HepG2 (cell line): ENCODE data around the gene TFPI. TPM values are rescaled to one million over a fixed set of nuclear protein-coding genes. Genes with fewer than 3 reads are reported as not detected.

Experiments
- ATF3 ChIP-seq: sonication (generic); formaldehyde crosslinking; IDR thresholded peaks from 2 replicates; pipeline ENCODE4 v1.4.0; 2020; ENCODE audit warnings: missing genetic modification reagents
- CBFB ChIP-seq: sonication (generic); formaldehyde crosslinking; IDR thresholded peaks from 2 replicates; pipeline ENCODE4 v1.4.0; 2020; ENCODE audit warnings: missing genetic modification reagents
- EHMT2 ChIP-seq: fragments of 200-600 bp; sonication (generic); IDR thresholded peaks from 2 replicates; pipeline ENCODE4 v1.7.0; 2017; ENCODE audit warnings: antibody characterized with exemption, low read depth, low read length, borderline replicate concordance
- FIP1L1 ChIP-seq: fragments of 200-400 bp; formaldehyde crosslinking; IDR thresholded peaks from 2 replicates; pipeline ENCODE4 v1.6.1; 2018; ENCODE audit warnings: low read depth, mild to moderate bottlenecking, low read length, moderate library complexity, borderline replicate concordance; ENCODE audit not compliant: insufficient read depth
- FOSL2 ChIP-seq: sonication (generic); formaldehyde crosslinking; IDR thresholded peaks from 2 replicates; pipeline ENCODE4 v1.4.0; 2020; ENCODE audit warnings: missing genetic modification reagents
- GMEB1 ChIP-seq: sonication (generic); formaldehyde crosslinking; IDR thresholded peaks from 2 replicates; pipeline ENCODE4 v1.5.1; 2020; ENCODE audit warnings: missing genetic modification reagents, mild to moderate bottlenecking, borderline replicate concordance
- KAT8 ChIP-seq: IDR thresholded peaks from 2 replicates; pipeline ENCODE4 v1.6.1; 2016; ENCODE audit warnings: missing genetic modification reagents, missing compliant biosample characterization
- KDM5A ChIP-seq: fragments of 200-600 bp; sonication (generic); IDR thresholded peaks from 2 replicates; pipeline ENCODE4 v1.7.0; 2018; ENCODE audit warnings: antibody characterized with exemption, mild to moderate bottlenecking, low read length, borderline replicate concordance
- MED1 ChIP-seq: sonication (generic); formaldehyde crosslinking; IDR thresholded peaks from 2 replicates; pipeline ENCODE4 v1.4.0; 2020; ENCODE audit warnings: missing genetic modification reagents
- MTA3 ChIP-seq: sonication (generic); formaldehyde crosslinking; IDR thresholded peaks from 2 replicates; pipeline ENCODE4 v1.4.0; 2020; ENCODE audit warnings: missing genetic modification reagents
- NONO ChIP-seq, 2 experiments: fragments of 450-650 bp in 1 of 2; sonication (generic) in 1 of 2; formaldehyde crosslinking in 1 of 2; IDR thresholded peaks in 1 of 2; conservative IDR thresholded peaks in 1 of 2; 2 replicates each; pipeline versions ENCODE4 v1.6.1 to v1.8.0; 2017 to 2022; ENCODE audit warnings: mild to moderate bottlenecking in 1 of 2, missing genetic modification reagents in 1 of 2, moderate library complexity in 1 of 2
- NR0B2 ChIP-seq: sonication (generic); formaldehyde crosslinking; IDR thresholded peaks from 2 replicates; pipeline ENCODE4 v1.4.0; 2020; ENCODE audit warnings: mild to moderate bottlenecking, missing genetic modification reagents
- PAX8 ChIP-seq: sonication (generic); formaldehyde crosslinking; IDR thresholded peaks from 2 replicates; pipeline ENCODE4 v1.8.0; 2022; ENCODE audit warnings: mild to moderate bottlenecking, missing genetic modification reagents, borderline replicate concordance
- POLR2AphosphoS5 ChIP-seq: IDR thresholded peaks from 2 replicates; pipeline ENCODE4 v1.6.1; 2012; ENCODE audit warnings: low read depth, low read length
- POLR2G ChIP-seq: fragments of 200-400 bp; formaldehyde crosslinking; IDR thresholded peaks from 2 replicates; pipeline ENCODE4 v1.6.1; 2018; ENCODE audit warnings: mild to moderate bottlenecking, low read depth, low read length, moderate library complexity
- PRMT3 ChIP-seq: sonication (generic); formaldehyde crosslinking; IDR thresholded peaks from 2 replicates; pipeline ENCODE4 v1.8.1; 2022; ENCODE audit warnings: low read depth, mild to moderate bottlenecking, moderate library complexity, missing genetic modification reagents, borderline replicate concordance
- RAD21 ChIP-seq: fragments of 450-650 bp; formaldehyde crosslinking; IDR thresholded peaks from 2 replicates; pipeline ENCODE4 v1.5.0; 2020; ENCODE audit warnings: mild to moderate bottlenecking
- RFX3 ChIP-seq: IDR thresholded peaks from 2 replicates; pipeline ENCODE4 v1.6.1; 2016; ENCODE audit warnings: missing biosample characterization, missing genetic modification reagents
- RORA ChIP-seq: sonication (generic); formaldehyde crosslinking; IDR thresholded peaks from 2 replicates; pipeline ENCODE4 v1.5.0; 2020; ENCODE audit warnings: mild to moderate bottlenecking, missing genetic modification reagents, moderate library complexity
- SALL2 ChIP-seq: sonication (generic); formaldehyde crosslinking; IDR thresholded peaks from 2 replicates; pipeline ENCODE4 v1.8.1; 2023; ENCODE audit warnings: mild to moderate bottlenecking, missing genetic modification reagents, inconsistent platforms
- SAP130 ChIP-seq: IDR thresholded peaks from 2 replicates; pipeline ENCODE4 v1.6.1; 2016; ENCODE audit warnings: low read depth
- SNRNP70 ChIP-seq: fragments of 200-400 bp; formaldehyde crosslinking; IDR thresholded peaks from 2 replicates; pipeline ENCODE4 v1.6.1; 2017; ENCODE audit warnings: mild to moderate bottlenecking, low read depth, low read length, moderate library complexity
- SSRP1 ChIP-seq: IDR thresholded peaks from 2 replicates; pipeline ENCODE4 v1.6.1; 2016; ENCODE audit warnings: control low read depth
- STAG1 ChIP-seq: sonication (generic); formaldehyde crosslinking; IDR thresholded peaks from 2 replicates; pipeline ENCODE4 v1.4.0; 2020; ENCODE audit warnings: missing genetic modification reagents
- YY1 ChIP-seq: IDR thresholded peaks from 2 replicates; pipeline ENCODE4 v1.6.1; 2011; ENCODE audit warnings: low read length, low read depth, moderate library complexity, mild to moderate bottlenecking; ENCODE audit not compliant: insufficient read depth, insufficient replicate concordance
- ZFP62 ChIP-seq: sonication (generic); formaldehyde crosslinking; IDR thresholded peaks from 2 replicates; pipeline ENCODE4 v1.4.0; 2020; ENCODE audit warnings: missing genetic modification reagents
- ZMAT3 ChIP-seq: sonication (generic); formaldehyde crosslinking; conservative IDR thresholded peaks from 2 replicates; pipeline ENCODE4 v1.7.0; 2021; ENCODE audit warnings: missing genetic modification reagents
- ZNF557 ChIP-seq: sonication (generic); formaldehyde crosslinking; IDR thresholded peaks from 2 replicates; pipeline ENCODE4 v1.4.0; 2020; ENCODE audit warnings: missing genetic modification reagents
- ZNF672 ChIP-seq: sonication (generic); formaldehyde crosslinking; IDR thresholded peaks from 2 replicates; pipeline ENCODE4 v1.8.1; 2022; ENCODE audit warnings: missing genetic modification reagents
- ZNF792 ChIP-seq: IDR thresholded peaks from 2 replicates; pipeline ENCODE4 v1.6.1; 2016
- ZSCAN30 ChIP-seq: sonication (generic); formaldehyde crosslinking; IDR thresholded peaks from 2 replicates; pipeline ENCODE4 v1.5.0; 2020; ENCODE audit warnings: mild to moderate bottlenecking, missing genetic modification reagents
- ZSCAN9 ChIP-seq: IDR thresholded peaks from 2 replicates; pipeline ENCODE4 v1.6.1; 2016; ENCODE audit warnings: borderline replicate concordance
- polyA plus RNA-seq, 8 experiments: library from polyadenylated mRNA; depleted of rRNA in 3 of 8; stranded (reverse) in 7 of 8; unstranded in 1 of 8; fragments of >200 nt; fragmentation: Illumina TruSeq in 4 of 8; extraction: Trizol in 4 of 8; gene quantifications; 2 replicates each; pipeline versions ENCODE4 v1.2.1 to v1.2.3, GENCODE V29; 2011 to 2016; ENCODE audit warnings: low read depth in 4 of 8, missing spikeins in 1 of 8, mixed read lengths in 1 of 8; ENCODE audit not compliant: insufficient read depth in 1 of 8
- total RNA-seq, 5 experiments: library from RNA; depleted of rRNA; stranded (reverse); fragments of >200 nt; fragmentation: Illumina TruSeq; extraction: Trizol; gene quantifications; 2 replicates each; pipeline ENCODE4 v1.2.3, GENCODE V29; 2016; ENCODE audit warnings: low read depth in 1 of 5

TFPI gene
- total and polyA plus RNA-seq, 2 of the 13 experiments (the other 11 are each of a cell fraction or from before 2014, with no cell fraction given) = 301 to 436 TPM

GRCh38 chr2:187580462-187581124 lies 26.4 kb upstream of the TFPI start (continued):
- TF ChIP-seq ZNF672 (CRISPR knock-in tag) = no peak
- TF ChIP-seq POLR2G = no peak
- no peak for TF ChIP-seq SALL2 (CRISPR knock-in tag)
- TF ChIP-seq SAP130 (CRISPR knock-in tag) = 0 out of 2 replicates have a peak, but pooled peaks have one; percentile 25
- TF ChIP-seq MTA3 (CRISPR knock-in tag) = no peak
- TF ChIP-seq ZSCAN9 (CRISPR knock-in tag) = 0 out of 2 replicates have a peak, but pooled peaks have one; percentile 42
- no peak for TF ChIP-seq POLR2AphosphoS5
- TF ChIP-seq ATF3 (CRISPR knock-in tag) = no peak
- no peak for TF ChIP-seq CBFB (CRISPR knock-in tag)
- no peak for TF ChIP-seq RORA (CRISPR knock-in tag)
- TF ChIP-seq ZSCAN30 (CRISPR knock-in tag) = no peak
- no peak for TF ChIP-seq ZNF557
- TF ChIP-seq MED1 (CRISPR knock-in tag) = no peak
- 0 out of 2 replicates have a peak, but pooled peaks have one; percentile 19 for TF ChIP-seq KAT8 (CRISPR knock-in tag)
- no peak; the same call in 1 of the 2 replicates for TF ChIP-seq FOSL2 (CRISPR knock-in tag)
- no peak for TF ChIP-seq RFX3 (CRISPR knock-in tag)
- no peak for TF ChIP-seq ZNF792 (CRISPR knock-in tag)
- no peak for TF ChIP-seq SSRP1 (CRISPR knock-in tag)
- 0 out of 2 replicates have a peak, but pooled peaks have one; percentile 28 for TF ChIP-seq EHMT2
- no peak for TF ChIP-seq SNRNP70
- no peak for TF ChIP-seq NONO (IDR thresholded peaks at IDR 0.05)
- TF ChIP-seq NONO (CRISPR knock-in tag; conservative IDR thresholded peaks at IDR 0.05) = no peak
- TF ChIP-seq NR0B2 = no peak
- TF ChIP-seq PAX8 (CRISPR knock-in tag) = no peak
- peak; percentile 78 for TF ChIP-seq RAD21
- peak; percentile 81 for TF ChIP-seq STAG1
- no peak for TF ChIP-seq ZFP62 (CRISPR knock-in tag)
- TF ChIP-seq GMEB1 (CRISPR knock-in tag) = no peak
- TF ChIP-seq YY1 = no peak
- TF ChIP-seq ZMAT3 = no peak
- TF ChIP-seq FIP1L1 = no peak
- peak; percentile 68 for TF ChIP-seq KDM5A
- no peak for TF ChIP-seq PRMT3 (CRISPR knock-in tag)
